Activated naive CD8-positive, alpha-beta T cell treated with anti-CD3 and anti-CD28 coated beads, Interleukin-2, amount 50 U/mL, for 24 hours (primary cell): ENCODE measurements around the gene PTPRN2.

Source experiments
- ATAC-seq: fragments of 150-1000 bp; cut with Tn5 transposase; one replicate; pipeline ENCODE4 v1.10.0; 2021
- DNase-seq: peaks from one replicate; pipeline ENCODE4 v3.0.0; 2021
- H3K27ac Mint-ChIP-seq: one replicate; pipeline ENCODE4 v1.8.0; 2021; ENCODE audit warnings: mild to moderate bottlenecking, mixed read lengths
- H3K27me3 Mint-ChIP-seq: one replicate; pipeline ENCODE4 v1.8.0; 2021; ENCODE audit warnings: mixed read lengths
- H3K36me3 Mint-ChIP-seq: one replicate; pipeline ENCODE4 v1.8.0; 2021; ENCODE audit warnings: low read depth, mixed read lengths
- H3K4me1 Mint-ChIP-seq: one replicate; pipeline ENCODE4 v1.8.0; 2021; ENCODE audit warnings: mixed read lengths
- H3K4me3 Mint-ChIP-seq: one replicate; pipeline ENCODE4 v1.8.0; 2021; ENCODE audit warnings: mild to moderate bottlenecking, moderate library complexity, mixed read lengths
- H3K9me3 Mint-ChIP-seq: one replicate; pipeline ENCODE4 v1.8.0; 2021; ENCODE audit warnings: mixed read lengths

The PTPRN2 gene

DNA sequence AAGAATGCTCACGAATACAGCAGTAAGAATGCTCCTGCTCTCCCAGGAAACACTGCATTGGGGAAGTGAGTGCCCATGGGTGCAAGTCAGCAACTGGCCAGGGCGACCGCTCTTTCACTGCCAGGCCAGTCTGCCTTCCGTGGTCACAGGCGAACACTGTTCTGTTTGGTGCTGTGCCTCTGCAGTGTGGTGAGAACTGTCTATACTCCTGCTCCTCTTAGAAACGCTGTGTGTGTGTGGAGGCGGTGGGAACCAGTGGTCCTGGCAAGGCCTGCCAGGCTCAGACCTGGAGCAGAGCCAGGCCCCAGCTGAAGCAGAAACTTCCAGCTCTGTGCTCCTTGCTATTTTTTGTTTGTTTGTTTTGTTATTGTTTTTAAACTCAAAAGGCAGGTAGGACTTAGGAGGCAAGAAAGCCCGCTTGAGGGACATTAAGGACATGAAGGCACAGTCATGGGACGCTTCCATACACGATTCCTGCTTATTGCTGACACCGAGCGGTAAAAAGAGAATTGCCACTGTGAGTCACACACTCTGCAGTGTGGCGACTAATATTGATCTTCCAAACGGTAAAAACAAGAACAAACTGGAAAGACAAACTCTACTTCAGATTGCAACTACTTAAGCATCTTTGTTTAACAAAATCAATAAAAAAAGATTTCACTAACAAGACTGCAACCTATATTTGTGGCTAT lies 820.0 kb downstream of the PTPRN2 start:
- ATAC-seq (no peak), DNase-seq (no peak)
- no peaks in the 10 kb centered on the region for H3K4me1 Mint-ChIP-seq
- H3K27me3 Mint-ChIP-seq = peaks cover 14% of the 10 kb centered on the region
- H3K4me3 Mint-ChIP-seq = no peak overlapping the region
- H3K9me3 Mint-ChIP-seq = peaks cover 28% of the 10 kb centered on the region
- no peaks in the 10 kb centered on the region for H3K36me3 Mint-ChIP-seq
- H3K27ac Mint-ChIP-seq = no peak overlapping the region

DNA sequence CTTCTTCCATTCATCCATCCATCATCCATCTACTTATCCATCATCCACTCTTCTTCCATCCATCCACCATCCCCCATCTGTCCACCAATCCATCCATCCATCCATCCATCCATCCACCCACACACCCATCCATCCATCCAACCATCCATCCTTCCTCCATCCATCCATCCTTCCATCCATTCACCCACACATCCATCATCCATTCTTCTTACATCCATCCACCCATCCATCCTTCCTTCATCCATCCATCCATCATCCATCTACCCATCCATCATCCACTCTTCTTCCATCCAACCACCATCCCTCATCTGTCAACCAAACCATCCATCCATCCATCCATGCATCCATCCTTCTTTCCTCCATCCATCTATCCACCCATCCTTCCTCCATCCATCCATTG lies 821.5 kb downstream of the PTPRN2 start:
- H3K9me3 Mint-ChIP-seq = peaks cover 21% of the 10 kb centered on the region
- no peak overlapping the region for H3K27ac Mint-ChIP-seq
- no peaks in the 10 kb centered on the region for H3K36me3 Mint-ChIP-seq
- H3K27me3 Mint-ChIP-seq = peaks cover 7% of the 10 kb centered on the region
- DNase-seq (no peak), ATAC-seq (no peak)
- H3K4me3 Mint-ChIP-seq = no peak overlapping the region
- no peaks in the 10 kb centered on the region for H3K4me1 Mint-ChIP-seq

DNA sequence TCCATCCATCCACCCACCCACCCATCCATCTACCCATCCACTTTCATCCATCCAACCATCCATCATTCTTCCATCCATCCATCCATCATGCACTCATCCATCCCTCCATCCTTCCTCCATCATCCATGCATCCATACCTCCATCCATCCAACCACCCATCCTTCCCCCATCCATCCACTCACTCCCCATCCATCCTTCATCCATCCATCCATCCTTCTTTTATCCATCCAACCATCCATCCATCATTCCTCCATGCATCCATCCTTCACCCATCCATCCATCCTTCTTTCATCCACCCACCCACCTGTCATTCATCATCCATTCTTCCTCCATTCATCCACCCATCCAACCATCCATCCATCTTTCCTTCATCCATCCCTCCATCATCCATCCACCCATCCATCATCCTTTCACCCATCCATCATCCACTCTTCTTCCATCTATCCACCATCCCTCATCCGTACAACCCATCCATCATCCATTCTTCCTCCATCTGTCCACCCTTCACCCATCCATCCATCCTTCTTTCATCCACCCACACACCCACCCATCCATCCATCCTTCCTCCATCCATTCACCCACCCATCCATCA lies 822.6 kb downstream of the PTPRN2 start:
- ATAC-seq = no peak
- Mint-ChIP-seq H3K27me3 (peaks cover 8% of the 10 kb centered on the region), H3K27ac (no peak overlapping the region), H3K9me3 (peaks cover 21% of the 10 kb centered on the region), H3K4me3 (no peak overlapping the region), H3K36me3 (no peaks in the 10 kb centered on the region), H3K4me1 (peaks cover 5% of the 10 kb centered on the region)
- DNase-seq = no peak

DNA sequence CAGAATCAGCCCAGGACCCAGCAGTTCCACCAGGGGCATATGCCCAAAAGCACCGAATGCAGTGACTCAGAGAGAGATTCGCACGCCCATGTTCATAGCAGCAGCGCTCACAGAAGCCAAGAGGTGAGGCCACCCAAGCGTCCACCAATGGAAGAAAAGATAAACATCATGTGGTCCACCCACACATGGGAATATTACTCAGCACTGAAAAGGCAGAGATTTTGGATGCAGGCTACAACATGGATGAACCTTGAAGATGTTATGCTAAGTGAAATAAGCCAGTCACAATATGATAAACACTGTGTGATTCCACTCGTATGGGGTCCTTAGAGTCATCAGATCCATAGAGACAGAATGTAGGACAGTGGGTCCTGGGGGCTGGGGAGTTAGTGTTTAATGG lies 823.4 kb downstream of the PTPRN2 start:
- Mint-ChIP-seq H3K36me3 (no peaks in the 10 kb centered on the region), H3K4me1 (peaks cover 5% of the 10 kb centered on the region), H3K27ac (no peak overlapping the region), H3K4me3 (no peak overlapping the region), H3K9me3 (peaks cover 21% of the 10 kb centered on the region), H3K27me3 (peaks cover 8% of the 10 kb centered on the region)
- DNase-seq = no peak
- ATAC-seq = no peak

DNA sequence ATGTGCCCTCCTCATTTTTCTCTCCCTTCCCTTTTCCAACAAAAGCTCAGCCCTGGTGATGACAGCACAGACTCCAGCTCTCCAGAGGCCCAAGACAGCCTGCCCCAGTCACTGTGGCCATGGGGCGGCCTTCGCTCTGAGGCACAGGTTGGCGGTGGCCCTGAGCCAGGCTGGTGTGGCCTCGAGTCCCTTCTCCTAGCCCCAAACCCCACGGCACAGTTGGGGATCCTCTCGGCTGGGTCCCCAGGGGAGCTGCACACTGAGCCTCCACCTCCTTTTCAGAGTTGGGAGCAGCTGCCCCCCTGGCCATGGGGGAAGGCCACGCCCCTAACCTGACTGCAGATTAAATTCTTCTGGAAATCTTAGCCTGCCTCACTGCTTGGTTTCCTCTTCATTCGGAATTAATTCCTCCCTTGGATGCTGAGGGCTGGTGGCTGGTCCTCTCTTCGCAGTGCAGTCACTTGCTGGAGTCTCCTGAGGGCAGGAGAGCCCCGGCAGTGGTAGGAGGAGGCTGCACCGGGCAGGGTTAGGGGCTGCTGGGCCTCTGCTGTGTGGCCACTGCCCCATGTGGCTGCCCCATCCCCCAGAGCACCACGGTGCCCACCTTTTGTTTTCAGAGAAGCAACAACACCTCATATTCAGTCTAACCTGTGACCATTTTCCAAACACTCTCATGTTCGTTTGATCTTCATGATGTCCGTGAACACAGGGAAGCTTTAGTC lies 824.2 kb downstream of the PTPRN2 start:
- H3K27ac Mint-ChIP-seq = no peak overlapping the region
- H3K27me3 Mint-ChIP-seq = peaks cover 6% of the 10 kb centered on the region
- H3K36me3 Mint-ChIP-seq = no peaks in the 10 kb centered on the region
- ATAC-seq (no peak), DNase-seq (no peak)
- peaks cover 5% of the 10 kb centered on the region for H3K4me1 Mint-ChIP-seq
- no peak overlapping the region for H3K4me3 Mint-ChIP-seq
- H3K9me3 Mint-ChIP-seq = peaks cover 21% of the 10 kb centered on the region

DNA sequence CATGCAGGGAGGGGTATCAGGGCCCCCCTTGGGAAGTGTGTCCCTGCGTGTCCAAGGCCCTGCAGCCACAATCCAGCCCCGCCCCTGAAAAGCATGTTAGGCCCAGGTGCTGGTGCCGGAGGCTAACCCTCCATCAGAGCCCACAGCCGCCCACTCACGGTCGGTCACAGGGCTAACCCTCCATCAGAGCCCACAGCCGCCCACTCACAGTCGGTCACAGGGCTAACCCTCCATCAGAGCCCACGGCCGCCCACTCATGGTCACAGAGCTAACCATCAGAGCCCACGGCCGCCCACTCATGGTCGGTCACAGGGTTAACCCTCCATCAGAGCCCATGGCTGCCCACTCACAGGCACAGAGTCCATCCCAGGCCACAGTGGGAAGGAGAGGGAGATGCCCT lies 824.8 kb downstream of the PTPRN2 start:
- no peak for DNase-seq
- no peak for ATAC-seq
- H3K4me3 Mint-ChIP-seq = no peak overlapping the region
- peaks cover 4% of the 10 kb centered on the region for H3K27me3 Mint-ChIP-seq
- no peaks in the 10 kb centered on the region for H3K36me3 Mint-ChIP-seq
- peaks cover 5% of the 10 kb centered on the region for H3K4me1 Mint-ChIP-seq
- no peak overlapping the region for H3K27ac Mint-ChIP-seq
- peaks cover 21% of the 10 kb centered on the region for H3K9me3 Mint-ChIP-seq

DNA sequence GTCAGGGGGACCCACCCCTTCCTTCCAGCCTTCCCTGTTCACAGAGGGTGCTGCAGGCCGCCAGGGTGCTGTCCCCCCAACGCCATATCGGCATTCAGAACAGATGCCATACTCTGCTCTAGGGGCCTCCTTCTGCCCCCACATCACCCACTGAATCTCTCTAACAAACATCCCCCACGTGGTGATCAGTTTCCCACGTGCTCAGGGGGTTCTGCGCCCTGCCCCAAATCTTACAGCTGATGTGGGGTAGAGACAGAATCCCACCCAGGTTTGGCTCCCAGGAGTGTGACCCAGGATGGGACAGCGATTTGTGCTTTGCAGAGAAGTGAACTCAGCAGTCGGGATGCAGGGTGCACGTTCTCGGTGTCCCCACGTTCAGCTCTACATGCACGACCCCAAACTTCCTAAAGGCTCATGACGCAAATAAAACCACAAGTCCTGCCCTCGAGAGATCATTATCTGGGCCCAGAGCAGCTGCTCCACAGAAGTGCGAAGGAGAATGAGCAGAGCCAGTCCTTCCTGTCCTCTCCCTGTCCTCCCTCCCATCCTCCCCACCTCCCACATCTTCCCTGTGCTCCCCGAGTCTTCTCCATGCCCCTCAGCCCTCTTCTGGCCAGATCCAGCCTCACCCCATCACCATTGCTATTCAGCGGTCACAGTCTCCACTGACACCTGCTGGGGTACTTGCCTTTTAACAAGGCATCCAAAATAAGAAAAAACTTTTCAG lies 827.5 kb downstream of the PTPRN2 start:
- ATAC-seq = peak; percentile 11

DNA sequence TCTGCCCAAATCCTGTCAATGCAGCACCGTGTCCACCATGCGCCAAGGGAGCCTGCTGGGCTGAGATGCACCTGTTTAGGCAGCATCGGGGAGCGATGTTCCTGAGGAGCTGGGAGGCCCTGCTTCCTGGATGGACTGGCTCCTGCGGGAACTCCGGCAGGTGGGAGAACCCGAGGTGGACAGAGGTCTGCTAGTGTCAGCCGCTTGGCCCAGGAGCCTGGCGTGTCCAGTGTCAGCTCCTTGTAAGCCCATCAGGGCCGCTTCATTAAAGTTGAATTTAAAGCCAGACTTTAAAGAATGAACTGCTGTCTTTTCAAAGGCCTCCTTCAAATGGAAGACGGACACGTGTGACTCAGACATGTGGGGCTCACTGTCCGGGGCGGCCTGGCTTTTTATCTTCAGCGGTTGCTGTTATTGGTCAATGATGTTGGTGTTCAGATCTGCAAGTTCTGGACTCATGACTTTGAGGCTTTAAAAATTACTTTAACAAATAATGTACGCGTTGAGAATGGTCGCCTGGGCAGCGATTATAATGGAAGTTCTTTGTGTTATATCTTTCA lies 828.3 kb downstream of the PTPRN2 start:
- no peak for DNase-seq
- Mint-ChIP-seq H3K36me3 (no peaks in the 10 kb centered on the region), H3K27me3 (peaks cover 2% of the 10 kb centered on the region), H3K4me1 (peaks cover 5% of the 10 kb centered on the region), H3K9me3 (peaks cover 2% of the 10 kb centered on the region), H3K4me3 (no peak overlapping the region), H3K27ac (no peak overlapping the region)
- ATAC-seq = no peak

More for the DNA sequence above, 827.5 kb downstream of the PTPRN2 start:
- Mint-ChIP-seq H3K4me1 (peaks cover 5% of the 10 kb centered on the region), H3K36me3 (no peaks in the 10 kb centered on the region), H3K27me3 (peaks cover 2% of the 10 kb centered on the region), H3K27ac (no peak overlapping the region), H3K4me3 (no peak overlapping the region), H3K9me3 (peaks cover 9% of the 10 kb centered on the region)
- no peak for DNase-seq

DNA sequence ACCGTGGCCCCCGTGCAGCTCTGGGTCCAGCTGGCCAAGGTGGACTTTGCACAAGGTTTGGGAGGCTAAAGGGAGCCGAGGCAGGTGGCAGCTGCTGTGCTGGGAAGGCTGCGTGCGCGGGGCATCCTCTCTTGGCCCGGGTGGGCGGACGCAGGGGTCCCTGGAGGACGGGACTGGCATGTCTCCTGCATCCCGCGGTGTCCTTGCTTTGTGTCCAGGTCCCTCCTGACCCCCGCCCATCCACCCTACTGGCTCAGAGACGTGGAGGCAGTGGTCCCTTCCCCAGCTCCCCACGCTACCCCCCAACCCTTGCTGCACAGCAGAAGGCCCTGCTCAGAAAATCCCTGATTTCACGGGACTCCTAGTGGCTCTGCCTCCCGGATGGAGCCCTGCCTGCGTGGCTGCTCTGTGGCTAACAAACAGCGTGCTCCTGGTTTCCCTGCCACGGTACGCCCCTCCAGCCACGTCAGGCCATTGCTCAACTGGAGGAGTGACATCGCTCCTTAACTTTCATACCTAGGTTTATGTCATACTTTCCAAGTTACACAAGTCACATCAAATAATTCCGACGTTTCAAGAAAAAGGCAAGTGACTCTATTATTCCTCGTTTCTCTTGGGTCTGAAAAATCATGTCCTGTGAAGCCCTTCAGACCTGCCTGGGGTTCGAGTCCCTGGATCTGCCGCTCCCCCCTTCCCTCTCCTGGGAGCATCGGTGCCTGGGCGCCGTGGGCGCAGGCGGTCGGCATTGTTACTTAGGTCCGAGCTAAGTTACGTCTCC lies 829.0 kb downstream of the PTPRN2 start:
- H3K27me3 Mint-ChIP-seq = peaks cover 2% of the 10 kb centered on the region
- DNase-seq (no peak), ATAC-seq (no peak)
- no peaks in the 10 kb centered on the region for H3K36me3 Mint-ChIP-seq
- H3K4me3 Mint-ChIP-seq = no peak overlapping the region
- H3K4me1 Mint-ChIP-seq = peaks cover 5% of the 10 kb centered on the region
- H3K9me3 Mint-ChIP-seq = no peaks in the 10 kb centered on the region
- H3K27ac Mint-ChIP-seq = no peak overlapping the region

DNA sequence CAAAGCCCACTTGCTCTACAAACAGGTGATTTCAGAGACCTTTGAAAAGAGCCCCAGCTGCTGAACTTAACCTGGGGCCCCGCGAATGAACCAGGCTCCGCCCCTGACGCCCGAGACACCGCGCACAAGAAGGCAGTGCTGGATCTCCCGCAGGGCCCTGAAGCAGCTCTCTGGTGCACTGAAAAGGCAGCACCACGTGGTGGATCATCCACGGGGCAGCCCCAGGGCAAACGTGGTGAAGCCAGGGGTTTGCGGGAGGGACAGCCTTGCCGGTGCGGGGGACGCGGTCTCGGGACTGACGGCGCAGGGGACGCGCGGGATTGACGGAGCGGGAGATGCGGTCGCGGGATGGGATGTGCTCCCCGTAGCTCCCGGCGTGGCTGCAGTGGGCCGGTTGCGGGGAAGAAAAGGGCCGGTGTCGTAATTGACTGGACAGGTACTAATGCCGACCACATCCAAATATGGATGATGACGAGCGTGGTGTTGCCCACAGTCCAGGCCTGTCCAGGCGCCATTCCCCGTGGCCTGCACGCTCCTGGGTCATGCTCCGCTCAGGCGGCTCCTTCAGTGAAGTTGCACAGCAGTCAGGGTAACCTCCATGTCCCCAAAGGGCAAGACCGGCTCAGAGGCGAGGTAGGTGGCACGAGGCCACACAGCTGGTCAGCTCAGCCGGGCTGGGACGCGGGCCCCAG lies 829.7 kb downstream of the PTPRN2 start:
- no peak for ATAC-seq
- H3K27me3 Mint-ChIP-seq = peaks cover 2% of the 10 kb centered on the region
- DNase-seq = no peak
- no peaks in the 10 kb centered on the region for H3K9me3 Mint-ChIP-seq
- no peak overlapping the region for H3K4me3 Mint-ChIP-seq
- no peak overlapping the region for H3K27ac Mint-ChIP-seq
- peaks cover 5% of the 10 kb centered on the region for H3K4me1 Mint-ChIP-seq
- no peaks in the 10 kb centered on the region for H3K36me3 Mint-ChIP-seq

DNA sequence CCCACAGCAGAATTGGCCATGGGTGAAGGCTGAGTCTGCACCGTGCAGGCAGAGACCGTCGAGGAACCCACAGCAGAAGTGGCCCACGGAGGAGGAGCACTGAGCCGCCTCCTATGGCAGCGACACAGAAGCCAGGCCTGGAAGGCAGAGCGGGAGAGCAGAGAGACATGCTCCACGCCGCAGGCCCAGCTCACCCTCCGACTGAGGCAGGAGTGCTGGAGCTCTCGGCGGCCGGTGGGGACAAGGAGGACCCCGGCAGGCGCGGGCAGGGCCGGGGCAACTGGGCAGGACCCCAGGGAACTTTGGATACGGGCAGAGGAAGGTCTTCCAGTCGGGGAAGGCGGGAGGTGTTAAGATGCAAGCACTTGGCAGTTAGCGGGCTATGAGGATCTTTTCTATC lies 830.4 kb downstream of the PTPRN2 start:
- H3K27ac Mint-ChIP-seq = no peak overlapping the region
- DNase-seq = no peak
- no peak overlapping the region for H3K4me3 Mint-ChIP-seq
- peaks cover 5% of the 10 kb centered on the region for H3K4me1 Mint-ChIP-seq
- no peaks in the 10 kb centered on the region for H3K36me3 Mint-ChIP-seq
- ATAC-seq = no peak
- H3K27me3 Mint-ChIP-seq = peaks cover 2% of the 10 kb centered on the region
- H3K9me3 Mint-ChIP-seq = no peaks in the 10 kb centered on the region

DNA sequence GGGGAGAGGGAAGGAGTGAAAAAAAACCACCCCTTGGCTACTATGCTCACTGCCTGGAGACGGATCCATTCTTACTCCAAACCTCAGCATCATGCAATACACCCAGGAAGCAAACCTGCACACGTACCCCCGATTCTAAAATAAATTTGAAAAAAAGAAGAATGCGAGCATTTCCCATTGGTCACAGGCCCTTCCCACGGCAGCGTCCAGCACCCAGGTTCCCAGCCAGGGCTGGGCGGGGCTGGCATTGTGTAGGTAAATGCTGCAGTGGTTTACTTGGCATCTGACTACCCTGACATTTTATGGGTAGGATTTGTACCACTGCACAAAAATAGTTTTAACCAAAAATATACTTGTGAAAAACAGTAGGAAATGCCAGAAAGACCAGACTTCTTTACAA lies 831.9 kb downstream of the PTPRN2 start:
- no peak overlapping the region for H3K4me3 Mint-ChIP-seq
- no peak for ATAC-seq
- DNase-seq = no peak
- peaks cover 5% of the 10 kb centered on the region for H3K4me1 Mint-ChIP-seq
- H3K27ac Mint-ChIP-seq = no peak overlapping the region
- H3K36me3 Mint-ChIP-seq = no peaks in the 10 kb centered on the region
- no peaks in the 10 kb centered on the region for H3K9me3 Mint-ChIP-seq
- H3K27me3 Mint-ChIP-seq = peaks cover under 1% of the 10 kb centered on the region

DNA sequence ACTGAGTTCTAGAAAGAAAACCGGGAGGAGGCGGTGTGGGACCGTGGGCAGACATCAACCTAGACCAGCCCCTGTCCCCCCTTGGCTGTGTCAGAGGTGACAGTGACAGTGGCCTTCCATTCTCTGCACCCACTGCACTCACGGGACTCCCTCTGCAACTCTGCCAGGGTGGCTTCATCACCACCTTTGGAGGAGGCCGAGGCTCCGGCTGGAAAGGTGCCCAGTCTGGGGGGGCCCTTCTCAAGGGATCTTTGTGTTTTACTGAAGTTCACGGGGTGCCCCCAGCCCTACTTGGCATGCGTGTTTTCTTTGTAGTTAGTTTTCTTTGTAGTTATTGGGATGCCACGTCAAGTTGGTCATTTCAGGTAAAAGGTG lies 833.2 kb downstream of the PTPRN2 start:
- no peaks in the 10 kb centered on the region for H3K9me3 Mint-ChIP-seq
- H3K27me3 Mint-ChIP-seq = no peaks in the 10 kb centered on the region
- DNase-seq (no peak), ATAC-seq (no peak)
- no peak overlapping the region for H3K27ac Mint-ChIP-seq
- no peak overlapping the region for H3K4me3 Mint-ChIP-seq
- H3K36me3 Mint-ChIP-seq = no peaks in the 10 kb centered on the region
- H3K4me1 Mint-ChIP-seq = no peaks in the 10 kb centered on the region
